ENCODE data around the gene KHNYN. TPM values are rescaled to one million over a fixed set of nuclear protein-coding genes. Genes with fewer than 3 reads are reported as not detected.
A peak's percentile ranks its signal among the peaks of the same experiment; 100 is the strongest.

The KHNYN gene
- total RNA-seq, 2 donors from 2014 or later: 114 to 126 TPM

DNA sequence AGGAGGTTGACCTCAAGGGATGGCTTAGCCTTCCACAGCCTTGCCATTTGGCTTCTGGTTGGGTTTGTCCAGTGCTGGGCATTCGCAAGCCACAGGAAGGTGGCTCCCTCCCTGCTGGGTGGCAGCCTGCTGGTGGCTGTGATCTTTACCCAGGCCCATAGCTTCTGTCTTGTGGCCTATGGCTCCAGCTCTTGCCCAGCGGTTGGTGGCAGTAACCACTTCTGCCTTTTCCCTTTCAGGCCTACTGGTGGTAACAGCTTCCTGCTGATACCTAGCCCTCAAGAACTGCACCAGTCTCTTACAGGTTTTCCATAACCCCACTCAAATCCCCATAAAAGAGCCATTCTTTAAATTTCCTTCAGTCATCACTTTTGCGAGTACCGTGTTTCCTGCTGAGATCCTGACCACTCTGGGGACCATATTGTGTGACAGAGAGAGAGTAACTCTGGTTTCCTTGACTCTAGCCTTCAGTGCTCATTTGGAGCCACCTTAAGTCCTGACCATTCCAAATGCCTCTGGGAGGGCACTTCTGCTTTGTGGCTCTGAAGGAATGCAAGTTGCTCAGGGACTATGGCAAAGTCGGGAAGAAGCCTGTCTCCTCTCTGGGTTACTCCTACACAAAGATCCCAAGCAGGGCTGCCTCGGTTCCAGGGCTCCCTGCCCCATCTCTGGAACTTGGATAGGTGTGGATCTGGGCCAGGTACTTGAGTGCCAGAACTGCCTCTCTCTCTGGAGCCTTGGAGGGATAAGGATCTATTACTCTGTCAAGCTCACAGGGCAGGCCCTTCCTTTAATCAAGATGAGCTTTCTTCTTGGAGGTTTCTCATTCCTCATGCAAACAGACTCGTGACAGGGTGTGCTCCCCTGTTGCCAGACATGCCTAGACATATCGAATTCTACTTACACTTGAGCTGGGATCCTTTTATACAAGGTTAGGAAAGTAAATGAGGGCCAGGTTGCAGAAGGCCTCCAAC, 33.9 kb upstream of the KHNYN start:
- no peak for ATAC-seq (replicated peaks in 1 of 2)
- H3K4me3 Mint-ChIP-seq: no peak overlapping the region
- H3K27me3 Mint-ChIP-seq (ENCODE audit: low read depth): peaks cover 14% of the 10 kb centered on the region
- peaks cover 7% of the 10 kb centered on the region for H3K4me1 Mint-ChIP-seq (ENCODE audit: low read depth)
- H3K27ac Mint-ChIP-seq: no peak overlapping the region
- no peak for DNase-seq
- H3K9me3 Mint-ChIP-seq: no peaks in the 10 kb centered on the region
- H3K36me3 Mint-ChIP-seq (ENCODE audit: insufficient read depth in 2 of 2): no peaks in the 10 kb centered on the region

DNA sequence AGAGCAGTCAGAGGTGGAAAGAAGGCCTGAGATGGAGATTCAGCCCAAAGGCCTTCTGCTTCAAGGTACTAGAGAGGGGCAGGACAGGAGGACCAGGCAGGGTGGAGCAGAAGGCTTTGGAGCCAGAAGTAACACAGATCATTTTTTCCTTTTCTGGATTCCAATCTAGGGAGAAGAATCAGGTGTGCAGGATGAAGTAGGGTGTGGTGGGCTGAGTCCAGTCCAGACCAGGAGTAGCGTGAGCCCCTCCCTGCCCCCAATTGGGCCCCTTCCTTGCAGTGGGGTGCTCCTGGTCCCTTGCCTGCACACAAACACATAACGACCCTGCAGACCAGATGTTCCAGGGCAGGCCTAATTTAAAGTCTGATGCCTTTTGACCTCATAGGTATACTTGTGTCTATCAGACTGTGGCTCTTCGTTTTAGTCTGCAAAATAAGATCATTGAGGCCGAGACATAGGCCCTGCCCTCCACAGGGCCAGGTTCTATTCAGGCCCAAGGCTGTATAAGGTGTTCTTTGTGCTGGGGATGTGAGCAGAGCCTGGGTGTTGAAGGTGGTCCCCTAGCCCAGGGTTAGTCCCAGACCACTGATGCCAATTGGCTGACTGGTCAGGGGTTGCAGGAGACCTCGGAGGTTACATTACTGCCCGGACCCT, 32.0 kb upstream of the KHNYN start:
- no peak overlapping the region for H3K4me3 Mint-ChIP-seq
- H3K36me3 Mint-ChIP-seq (ENCODE audit: insufficient read depth in 2 of 2): no peaks in the 10 kb centered on the region
- no peaks in the 10 kb centered on the region for H3K9me3 Mint-ChIP-seq
- peaks cover 7% of the 10 kb centered on the region for H3K4me1 Mint-ChIP-seq (ENCODE audit: low read depth)
- H3K27me3 Mint-ChIP-seq (ENCODE audit: low read depth): peaks cover 6% of the 10 kb centered on the region
- DNase-seq: no peak
- ATAC-seq (replicated peaks in 1 of 2): no peak
- H3K27ac Mint-ChIP-seq: no peak overlapping the region

GRCh38 chr14:24398293-24398652, 31.5 kb upstream of the KHNYN start:
- ATAC-seq (replicated peaks in 1 of 2): no peak
- no peaks in the 10 kb centered on the region for H3K36me3 Mint-ChIP-seq (ENCODE audit: insufficient read depth in 2 of 2)
- H3K27ac Mint-ChIP-seq: no peak overlapping the region

GRCh38 chr14:24398653-24399446, 30.9 kb upstream of the KHNYN start, which contains the start of gene NYNRIN:
Gene NYNRIN, plus strand, starts transcription at chr14:24399003. Its CDS starts 244 bp downstream, at chr14:24399247.
- Mint-ChIP-seq H3K27ac (no peak within 1 kb of the TSS), H3K27me3 (ENCODE audit: low read depth) (peaks cover 6% of the 10 kb centered on the region)

More at GRCh38 chr14:24398293-24398652, 31.5 kb upstream of the KHNYN start:
- Mint-ChIP-seq H3K4me3 (no peak overlapping the region), H3K27me3 (ENCODE audit: low read depth) (peaks cover 6% of the 10 kb centered on the region), H3K9me3 (no peaks in the 10 kb centered on the region), H3K4me1 (ENCODE audit: low read depth) (peaks cover 7% of the 10 kb centered on the region)
- DNase-seq: no peak

GRCh38 chr14:24399447-24399822, 30.3 kb upstream of the KHNYN start:
- H3K4me1 Mint-ChIP-seq (ENCODE audit: low read depth): peaks cover 7% of the 10 kb centered on the region
- DNase-seq (no peak), ATAC-seq (replicated peaks in 1 of 2) (peak in 1 of 2 donors; percentile 10)
- no peaks in the 10 kb centered on the region for H3K36me3 Mint-ChIP-seq (ENCODE audit: insufficient read depth in 2 of 2)
- H3K4me3 Mint-ChIP-seq: peak overlapping the region; percentile 59 to 72
- H3K9me3 Mint-ChIP-seq: no peaks in the 10 kb centered on the region
- H3K27me3 Mint-ChIP-seq (ENCODE audit: low read depth): peaks cover 6% of the 10 kb centered on the region
- H3K27ac Mint-ChIP-seq: no peak overlapping the region

More at GRCh38 chr14:24398653-24399446, 30.9 kb upstream of the KHNYN start, which contains the start of gene NYNRIN:
- peak; percentile 30 to 49 for DNase-seq
- peak; percentile 84 to 92 for ATAC-seq (replicated peaks in 1 of 2)
- Mint-ChIP-seq H3K4me1 (ENCODE audit: low read depth) (peaks cover 7% of the 10 kb centered on the region), H3K4me3 (peak within 1 kb of the TSS; percentile 59 to 72), H3K36me3 (ENCODE audit: insufficient read depth in 2 of 2) (no peaks in the 10 kb centered on the region), H3K9me3 (no peaks in the 10 kb centered on the region)

DNA sequence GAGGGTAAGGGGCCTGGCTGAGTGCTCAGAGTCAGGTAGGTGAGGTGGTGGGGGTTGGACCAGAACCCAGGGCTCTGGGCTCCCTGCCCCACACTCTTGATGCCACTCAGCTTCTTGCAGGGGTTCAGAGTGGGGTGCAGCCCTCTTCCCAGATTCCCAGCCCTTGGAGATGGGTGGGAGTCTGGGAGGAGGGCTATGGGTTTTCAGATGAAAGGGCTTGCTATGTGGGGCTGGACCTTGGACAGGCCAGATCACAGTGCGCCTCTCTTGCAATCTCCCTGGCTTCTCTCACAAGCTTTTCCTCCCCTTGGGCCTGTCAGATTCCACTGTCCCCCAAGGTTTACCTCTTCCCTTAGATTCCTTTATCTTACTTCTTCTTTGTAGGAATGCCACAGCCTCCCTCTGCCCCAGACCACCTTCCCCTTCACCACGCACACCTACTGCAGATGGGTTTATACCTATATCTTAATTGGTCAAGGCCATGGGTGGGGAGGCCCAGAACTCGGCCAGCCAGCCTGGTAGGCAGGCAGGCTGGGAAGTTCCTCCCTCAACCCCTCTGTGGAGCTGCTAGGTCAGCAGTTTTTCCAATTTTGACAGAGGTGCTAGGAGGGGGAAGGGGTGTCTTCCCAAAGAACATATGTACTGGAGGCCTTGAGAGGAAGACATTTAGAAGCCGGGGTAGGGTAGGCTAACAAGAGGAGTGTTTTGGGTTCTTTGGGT, 29.6 kb upstream of the KHNYN start:
- H3K4me3 Mint-ChIP-seq: peak overlapping the region; percentile 59 to 72
- DNase-seq: no peak
- no peak for ATAC-seq (replicated peaks in 1 of 2)
- H3K27me3 Mint-ChIP-seq (ENCODE audit: low read depth): peaks cover 6% of the 10 kb centered on the region
- H3K36me3 Mint-ChIP-seq (ENCODE audit: insufficient read depth in 2 of 2): no peaks in the 10 kb centered on the region
- no peak overlapping the region for H3K27ac Mint-ChIP-seq
- H3K4me1 Mint-ChIP-seq (ENCODE audit: low read depth): peaks cover 7% of the 10 kb centered on the region
- H3K9me3 Mint-ChIP-seq: no peaks in the 10 kb centered on the region

DNA sequence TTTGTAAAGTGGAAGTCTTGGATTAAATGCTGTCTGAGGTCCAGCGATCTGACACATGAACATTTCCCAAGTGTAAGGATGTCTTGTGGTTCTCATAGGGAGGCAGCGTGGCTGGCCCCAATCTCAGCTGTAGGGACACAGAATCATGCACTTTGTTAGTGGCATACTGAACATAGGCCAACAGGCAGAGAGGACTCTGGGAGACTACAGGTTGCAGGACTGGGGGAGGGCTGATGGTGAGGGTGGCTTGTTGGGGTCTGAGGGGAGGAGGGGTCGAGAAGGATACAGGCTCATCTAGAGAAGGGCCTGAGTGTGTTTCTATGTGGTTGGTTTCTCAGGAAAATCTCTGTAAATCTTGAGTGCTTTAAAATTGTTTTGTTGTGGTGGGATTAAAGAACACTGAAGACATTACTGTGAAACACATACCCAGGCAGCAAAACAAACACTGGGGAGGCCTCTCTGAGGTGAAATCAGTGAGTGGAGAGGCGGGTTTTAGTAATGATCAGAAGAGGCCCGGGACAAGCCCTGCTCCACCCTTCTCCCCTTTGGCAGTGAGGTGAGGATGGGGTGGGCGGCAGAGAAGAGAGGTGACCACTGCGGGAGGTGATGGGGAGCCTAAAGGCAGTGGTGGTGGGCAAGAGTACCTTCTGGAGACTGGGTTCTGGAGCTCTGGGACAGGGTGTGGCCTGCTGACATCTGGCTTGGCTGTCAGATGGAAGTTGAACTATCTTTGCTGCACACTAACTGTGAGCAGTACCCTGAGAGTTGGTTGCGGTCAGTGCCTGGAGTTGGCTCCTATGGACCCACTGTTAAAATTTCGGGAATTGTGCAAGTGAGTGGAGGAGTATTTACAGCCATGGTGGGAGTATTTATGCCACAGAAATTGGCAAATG, 27.7 kb upstream of the KHNYN start:
- no peak for DNase-seq
- H3K4me1 Mint-ChIP-seq (ENCODE audit: low read depth): peaks cover 7% of the 10 kb centered on the region
- no peak overlapping the region for H3K27ac Mint-ChIP-seq
- no peaks in the 10 kb centered on the region for H3K36me3 Mint-ChIP-seq (ENCODE audit: insufficient read depth in 2 of 2)
- H3K4me3 Mint-ChIP-seq: no peak overlapping the region
- H3K27me3 Mint-ChIP-seq (ENCODE audit: low read depth): peaks cover 6% of the 10 kb centered on the region
- ATAC-seq (replicated peaks in 1 of 2): no peak
- H3K9me3 Mint-ChIP-seq: no peaks in the 10 kb centered on the region

DNA sequence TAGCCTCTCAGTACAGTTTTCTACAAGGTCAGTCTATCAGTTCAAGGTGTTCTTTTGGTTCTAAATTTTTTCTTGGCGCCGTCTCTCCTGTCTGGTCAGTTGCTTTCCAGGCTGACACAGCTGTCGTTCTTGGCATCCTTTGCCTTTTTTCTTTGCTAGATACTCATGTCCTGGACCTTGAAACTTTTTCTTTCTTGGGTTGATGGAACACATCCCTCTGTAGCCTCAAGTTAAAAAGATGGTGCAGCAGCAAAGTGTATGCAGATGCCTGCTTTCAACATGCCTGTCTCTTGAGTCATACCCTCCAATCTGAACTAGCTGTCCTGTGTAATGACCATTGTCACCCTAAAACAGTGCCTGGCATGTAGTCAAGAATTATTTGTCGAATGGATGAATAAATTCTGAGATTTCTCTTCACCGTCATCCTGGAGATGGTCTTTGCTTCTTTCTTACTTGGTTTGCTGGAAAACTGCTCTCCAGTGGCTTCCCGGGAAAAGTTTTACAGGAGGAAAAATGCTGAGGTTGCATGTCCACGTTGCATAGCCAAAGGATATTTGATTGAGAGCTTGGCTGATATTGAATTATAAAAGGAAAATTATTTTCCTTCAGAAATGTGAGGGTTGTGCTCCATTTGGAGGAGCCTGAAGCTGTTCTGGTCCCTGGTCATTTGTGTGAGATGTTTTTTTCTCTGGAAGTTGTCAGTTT, 26.3 kb upstream of the KHNYN start:
- peaks cover 6% of the 10 kb centered on the region for H3K27me3 Mint-ChIP-seq (ENCODE audit: low read depth)
- H3K27ac Mint-ChIP-seq: no peak overlapping the region
- H3K36me3 Mint-ChIP-seq (ENCODE audit: insufficient read depth in 2 of 2): no peaks in the 10 kb centered on the region
- H3K4me1 Mint-ChIP-seq (ENCODE audit: low read depth): peaks cover 7% of the 10 kb centered on the region
- ATAC-seq (replicated peaks in 1 of 2) (no peak), DNase-seq (no peak)
- no peaks in the 10 kb centered on the region for H3K9me3 Mint-ChIP-seq
- no peak overlapping the region for H3K4me3 Mint-ChIP-seq

DNA sequence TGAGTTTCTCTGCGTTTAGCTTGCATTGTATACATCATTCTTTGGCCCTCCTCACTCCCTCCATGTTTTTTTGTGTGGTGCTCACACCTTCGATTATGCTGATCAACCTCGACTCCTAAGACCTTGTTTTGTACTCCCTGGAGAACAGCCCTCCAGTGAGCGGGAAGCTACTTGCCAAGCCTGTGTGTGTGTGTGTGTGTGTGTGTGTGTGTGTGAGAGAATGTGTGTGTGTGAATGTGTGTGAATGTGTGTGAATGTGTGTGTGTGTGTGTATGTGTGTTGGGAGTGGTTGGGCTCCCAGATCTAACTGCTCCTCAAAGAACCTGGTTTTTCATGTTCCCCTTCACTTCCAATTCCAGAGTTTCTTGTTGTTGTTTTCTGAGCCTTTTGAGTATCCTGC, 24.9 kb upstream of the KHNYN start:
- H3K4me3 Mint-ChIP-seq: no peak overlapping the region
- peaks cover under 1% of the 10 kb centered on the region for H3K27me3 Mint-ChIP-seq (ENCODE audit: low read depth)
- ATAC-seq (replicated peaks in 1 of 2): no peak
- DNase-seq: no peak
- H3K27ac Mint-ChIP-seq: no peak overlapping the region
- H3K9me3 Mint-ChIP-seq: no peaks in the 10 kb centered on the region
- no peaks in the 10 kb centered on the region for H3K4me1 Mint-ChIP-seq (ENCODE audit: low read depth)
- H3K36me3 Mint-ChIP-seq (ENCODE audit: insufficient read depth in 2 of 2): no peaks in the 10 kb centered on the region

DNA sequence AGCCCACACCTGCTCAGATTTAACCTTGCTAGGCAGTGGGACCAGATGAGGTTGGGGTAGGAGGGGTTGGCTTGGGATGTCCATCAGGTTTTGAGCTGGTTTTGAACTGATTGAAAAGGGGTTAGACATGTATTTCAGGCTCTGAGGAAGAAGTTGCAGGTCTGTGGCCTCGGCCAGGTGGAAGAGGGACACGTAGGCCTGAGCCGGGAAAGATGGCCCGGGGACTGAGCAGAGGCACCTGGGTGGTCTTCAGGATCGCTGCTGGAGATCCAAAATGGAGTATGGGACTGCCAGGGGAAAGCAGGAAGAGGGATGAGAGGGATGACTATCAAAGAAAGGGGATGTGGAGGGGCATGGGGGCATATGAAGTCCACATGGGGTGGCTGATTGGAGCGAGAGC, 23.3 kb upstream of the KHNYN start:
- H3K27me3 Mint-ChIP-seq (ENCODE audit: low read depth): no peaks in the 10 kb centered on the region
- no peak for ATAC-seq (replicated peaks in 1 of 2)
- no peak for DNase-seq
- H3K4me1 Mint-ChIP-seq (ENCODE audit: low read depth): no peaks in the 10 kb centered on the region
- H3K27ac Mint-ChIP-seq: no peak overlapping the region
- no peaks in the 10 kb centered on the region for H3K36me3 Mint-ChIP-seq (ENCODE audit: insufficient read depth in 2 of 2)
- H3K4me3 Mint-ChIP-seq: no peak overlapping the region
- no peaks in the 10 kb centered on the region for H3K9me3 Mint-ChIP-seq

GRCh38 chr14:24407608-24408325, 22.0 kb upstream of the KHNYN start:
- Mint-ChIP-seq H3K4me1 (ENCODE audit: low read depth) (no peaks in the 10 kb centered on the region), H3K27me3 (ENCODE audit: low read depth) (no peaks in the 10 kb centered on the region), H3K27ac (no peak overlapping the region), H3K4me3 (no peak overlapping the region), H3K36me3 (ENCODE audit: insufficient read depth in 2 of 2) (no peaks in the 10 kb centered on the region), H3K9me3 (no peaks in the 10 kb centered on the region)
- no peak for ATAC-seq (replicated peaks in 1 of 2)
- DNase-seq: no peak
